ENCODE data around the gene FILIP1L.
A peak's percentile ranks its signal among the peaks of the same experiment; 100 is the strongest.

FILIP1L gene

DNA sequence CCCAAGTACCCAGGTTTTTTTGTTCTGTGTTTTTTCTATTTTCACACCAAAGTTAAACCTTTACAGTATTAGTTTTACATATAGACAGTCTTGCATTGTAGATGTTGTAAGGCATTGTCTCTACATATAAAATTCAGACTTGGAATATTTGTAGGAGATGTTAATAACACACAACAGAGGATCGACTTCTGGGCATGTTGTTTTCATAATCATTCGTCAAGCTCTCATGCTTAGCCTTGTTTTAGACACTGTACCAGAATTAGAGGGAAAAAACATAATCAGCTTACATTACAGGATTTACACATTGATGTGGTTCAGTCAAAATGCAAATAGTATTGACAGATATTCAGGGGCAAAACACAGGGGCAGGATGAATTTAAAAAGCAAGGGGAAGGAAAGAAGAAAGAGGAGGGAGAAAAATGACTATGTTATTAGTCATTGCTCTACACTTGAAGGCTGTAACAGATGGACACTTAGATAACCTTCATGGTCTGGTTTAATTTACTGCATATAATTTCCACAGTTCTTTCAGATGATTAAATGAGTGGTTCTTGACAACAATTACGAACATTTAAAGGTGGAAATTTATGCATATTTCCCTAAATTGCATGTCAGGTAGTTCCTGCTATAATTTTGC lies 289.2 kb downstream of the FILIP1L start:
- no peak for DNase-seq

- no peak for DNase-seq
These were observed 290.3 kb downstream of the FILIP1L start for GRCh38 chr3:99823723-99824711.

DNA sequence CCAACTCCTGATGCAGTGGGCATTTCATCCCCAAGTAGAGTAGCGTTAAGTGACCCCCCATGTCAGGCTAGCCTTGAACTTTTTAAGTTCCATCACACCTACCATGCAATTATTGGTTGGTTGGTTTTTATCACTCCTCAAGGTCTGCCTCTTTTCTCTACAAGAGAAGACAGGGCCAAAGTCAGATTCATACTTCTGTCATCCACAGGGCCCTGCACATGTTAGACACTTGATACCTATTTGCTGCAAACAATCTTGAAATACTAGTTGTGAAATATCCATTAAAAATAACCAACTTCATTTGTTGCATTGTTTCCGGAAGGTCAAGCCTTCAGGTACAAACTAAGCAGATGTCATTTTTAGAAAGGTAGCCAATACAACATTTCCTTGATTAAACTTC lies 295.5 kb downstream of the FILIP1L start:
- no peak for DNase-seq

- DNase-seq, result peak; percentile 77
These were observed 296.7 kb downstream of the FILIP1L start, which contains the start of gene CMSS1 for GRCh38 chr3:99817437-99818240. TSS of gene CMSS1 (plus strand) at chr3:99817862.

- peak; percentile 10 for DNase-seq
These were observed 297.3 kb downstream of the FILIP1L start for GRCh38 chr3:99817047-99817436.

GRCh38 chr3:99810403-99810802 lies 303.9 kb downstream of the FILIP1L start:
- DNase-seq, result no peak

DNA sequence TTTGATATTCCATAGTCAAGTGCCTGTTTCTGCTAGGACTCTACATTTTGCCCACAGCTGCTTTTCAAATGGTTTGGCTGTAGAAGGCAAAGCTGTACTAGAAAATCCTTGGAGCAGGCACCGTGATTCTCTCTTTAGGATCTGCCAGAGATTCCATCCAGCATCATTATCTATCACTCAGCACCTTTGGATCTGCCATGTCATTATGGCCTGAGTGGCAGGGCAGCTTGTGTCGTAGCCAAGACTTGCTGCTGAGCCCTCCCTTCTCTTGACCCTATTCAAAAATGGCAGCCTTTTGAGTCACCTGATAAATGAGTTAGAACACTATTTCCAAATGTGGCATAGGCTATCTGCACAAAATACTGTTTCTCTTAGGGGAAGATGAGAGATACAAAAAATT lies 304.7 kb downstream of the FILIP1L start:
- no peak for DNase-seq

DNA sequence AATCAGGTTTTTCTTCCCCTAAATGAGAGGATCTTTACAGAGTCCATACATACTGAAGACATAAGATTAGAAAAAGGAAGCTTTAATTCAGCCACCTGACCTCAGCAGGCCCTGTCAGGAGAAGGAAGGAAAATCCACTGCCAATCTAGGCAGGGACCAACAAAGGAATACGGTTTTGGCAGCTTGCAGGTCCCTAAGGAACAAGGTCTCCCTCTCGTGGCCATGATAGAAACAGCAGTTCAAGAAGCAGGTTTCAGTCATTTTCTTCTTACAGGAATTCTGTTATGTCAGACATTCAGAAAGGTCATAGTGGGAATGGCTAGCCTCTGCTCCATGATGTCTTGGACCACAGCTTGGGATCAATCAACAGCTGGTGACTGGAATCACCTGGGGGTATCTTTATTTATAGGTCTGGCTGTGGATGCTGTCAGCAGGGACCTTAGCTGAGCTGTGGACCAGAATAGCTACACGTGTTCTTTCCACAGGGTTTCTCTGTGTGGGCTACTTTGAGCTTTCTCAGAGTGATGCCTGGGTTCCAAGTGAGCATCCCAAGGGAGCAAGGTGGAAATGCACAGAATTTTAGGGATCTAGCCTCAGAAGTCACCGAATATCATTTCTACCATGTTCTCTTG lies 306.0 kb downstream of the FILIP1L start:
- DNase-seq, result peak; percentile 17

GRCh38 chr3:99805160-99805559 lies 309.1 kb downstream of the FILIP1L start:
- DNase-seq, result no peak

- no peak for DNase-seq
These were observed 311.0 kb downstream of the FILIP1L start for GRCh38 chr3:99803297-99803696.

- no peak for DNase-seq
These were observed 314.9 kb downstream of the FILIP1L start for GRCh38 chr3:99799422-99799821.

DNA sequence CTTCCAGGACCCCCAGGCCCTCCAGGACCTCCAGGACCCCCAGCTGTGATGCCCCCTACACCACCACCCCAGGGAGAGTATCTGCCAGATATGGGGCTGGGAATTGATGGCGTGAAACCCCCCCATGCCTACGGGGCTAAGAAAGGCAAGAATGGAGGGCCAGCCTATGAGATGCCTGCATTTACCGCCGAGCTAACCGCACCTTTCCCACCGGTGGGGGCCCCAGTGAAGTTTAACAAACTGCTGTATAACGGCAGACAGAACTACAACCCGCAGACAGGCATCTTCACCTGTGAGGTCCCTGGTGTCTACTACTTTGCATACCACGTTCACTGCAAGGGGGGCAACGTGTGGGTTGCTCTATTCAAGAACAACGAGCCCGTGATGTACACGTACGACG lies 318.7 kb downstream of the FILIP1L start:
- no peak for DNase-seq

GRCh38 chr3:99794485-99794884 lies 319.8 kb downstream of the FILIP1L start:
- no peak for DNase-seq

- DNase-seq, result peak; percentile 10
These were observed 325.1 kb downstream of the FILIP1L start for GRCh38 chr3:99789011-99789721.

Data from NCI-H1092 (cell line).